DND-41 (cell line): ENCODE data around the gene SOAT2.

Experiments used
- CTCF ChIP-seq: IDR thresholded peaks from 2 replicates; pipeline ENCODE4 v1.5.1; 2012; ENCODE audit warnings: borderline replicate concordance, low read length, moderate library complexity, mild to moderate bottlenecking; ENCODE audit not compliant: poor library complexity, severe bottlenecking; ENCODE audit errors: extremely low read depth
- EZH2 ChIP-seq: IDR thresholded peaks from 3 replicates; pipeline ENCODE4 v1.6.1; 2012; ENCODE audit warnings: borderline replicate concordance, low read depth, mild to moderate bottlenecking, moderate library complexity, low read length, inconsistent platforms; ENCODE audit not compliant: severe bottlenecking

- TF ChIP-seq CTCF = no peak
- TF ChIP-seq EZH2 = no peak
These were observed 57.4 kb downstream of the SOAT2 start for GRCh38 chr12:53160673-53161072.
